Bronchial epithelial cell (primary cell): ENCODE results near the gene FER. TPM values are rescaled to one million over a fixed set of nuclear protein-coding genes. Genes with fewer than 3 reads are reported as not detected.

Experiments
- DNase-seq: peaks from one replicate; pipeline ENCODE4 v3.0.0-alpha.2; 2010; ENCODE audit warnings: low read depth
- FAIRE-seq: peaks from 2 replicates; lab custom pipeline; 2011; peaks lifted over from hg19 to GRCh38; lab: Jason Lieb, UNC
- H3K27me3 ChIP-seq: 2 replicates; pipeline ENCODE4 v1.5.1; 2011; ENCODE audit warnings: low read length; ENCODE audit not compliant: control insufficient read depth, insufficient read depth
- H3K36me3 ChIP-seq: 2 replicates; pipeline ENCODE4 v1.5.1; 2011; ENCODE audit warnings: low read length; ENCODE audit not compliant: control insufficient read depth, insufficient read depth
- H3K4me3 ChIP-seq: 2 replicates; pipeline ENCODE4 v1.5.1; 2011; ENCODE audit warnings: mild to moderate bottlenecking, low read depth, low read length, control low read depth
- total RNA-seq: library from RNA; depleted of rRNA; stranded (reverse); fragments of >200 nt; gene quantifications from 2 replicates; pipeline ENCODE4 v1.2.1, GENCODE V29; 2014
- TF ChIP-seq, protein P1 (sequence below): IDR thresholded peaks from 2 replicates; pipeline ENCODE4 v1.5.1; 2011; ENCODE audit warnings: mild to moderate bottlenecking, moderate library complexity, low read length, control low read depth, inconsistent platforms; ENCODE audit not compliant: insufficient read depth, severe bottlenecking

The FER gene
- total RNA-seq, 1 donor from 2014 or later, result 23.7 TPM

DNA sequence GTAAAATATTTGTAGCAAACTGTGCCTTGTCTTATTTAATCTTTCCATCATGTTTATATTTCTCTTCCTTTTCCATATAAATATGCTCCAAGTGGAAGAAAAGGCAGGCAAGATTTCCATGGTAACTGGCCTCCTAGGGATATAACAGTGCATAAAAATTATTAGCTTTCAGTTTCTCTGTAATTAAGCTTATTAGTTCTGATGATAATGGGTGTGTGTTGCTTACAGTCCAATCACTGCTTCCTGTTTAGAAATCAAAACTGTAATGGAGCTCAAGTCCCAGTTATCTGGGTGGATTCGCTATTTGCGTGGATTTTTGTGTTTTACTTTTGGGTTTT, 449.1 kb downstream of the FER start:
- Histone ChIP-seq H3K36me3 (no peaks in the 10 kb centered on the region), H3K4me3 (no peak overlapping the region), H3K27me3 (no peaks in the 10 kb centered on the region)
- DNase-seq (no peak), FAIRE-seq (no peak)
- TF ChIP-seq, protein P1, sequence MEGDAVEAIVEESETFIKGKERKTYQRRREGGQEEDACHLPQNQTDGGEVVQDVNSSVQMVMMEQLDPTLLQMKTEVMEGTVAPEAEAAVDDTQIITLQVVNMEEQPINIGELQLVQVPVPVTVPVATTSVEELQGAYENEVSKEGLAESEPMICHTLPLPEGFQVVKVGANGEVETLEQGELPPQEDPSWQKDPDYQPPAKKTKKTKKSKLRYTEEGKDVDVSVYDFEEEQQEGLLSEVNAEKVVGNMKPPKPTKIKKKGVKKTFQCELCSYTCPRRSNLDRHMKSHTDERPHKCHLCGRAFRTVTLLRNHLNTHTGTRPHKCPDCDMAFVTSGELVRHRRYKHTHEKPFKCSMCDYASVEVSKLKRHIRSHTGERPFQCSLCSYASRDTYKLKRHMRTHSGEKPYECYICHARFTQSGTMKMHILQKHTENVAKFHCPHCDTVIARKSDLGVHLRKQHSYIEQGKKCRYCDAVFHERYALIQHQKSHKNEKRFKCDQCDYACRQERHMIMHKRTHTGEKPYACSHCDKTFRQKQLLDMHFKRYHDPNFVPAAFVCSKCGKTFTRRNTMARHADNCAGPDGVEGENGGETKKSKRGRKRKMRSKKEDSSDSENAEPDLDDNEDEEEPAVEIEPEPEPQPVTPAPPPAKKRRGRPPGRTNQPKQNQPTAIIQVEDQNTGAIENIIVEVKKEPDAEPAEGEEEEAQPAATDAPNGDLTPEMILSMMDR, result no peak

DNA sequence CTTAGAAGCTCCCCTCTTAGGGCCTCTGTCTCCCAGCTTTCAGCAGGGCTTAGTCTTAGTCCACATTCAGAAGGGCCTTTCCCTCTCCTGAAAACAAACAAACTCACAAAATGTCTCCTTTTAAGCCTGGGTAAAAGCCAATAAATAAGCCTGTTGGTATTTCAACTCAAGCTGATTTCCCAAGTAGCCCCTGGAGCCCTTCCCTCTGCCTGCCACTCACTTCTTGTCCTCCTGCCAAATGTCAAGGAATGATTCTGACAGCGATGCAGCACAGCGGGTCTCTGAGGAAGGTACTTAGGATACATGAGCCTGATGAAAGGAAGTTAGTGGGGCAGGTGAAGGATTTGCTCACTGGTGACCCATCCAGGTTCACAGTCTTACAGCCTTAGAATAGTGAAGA, 451.6 kb downstream of the FER start:
- no peak for DNase-seq

DNA sequence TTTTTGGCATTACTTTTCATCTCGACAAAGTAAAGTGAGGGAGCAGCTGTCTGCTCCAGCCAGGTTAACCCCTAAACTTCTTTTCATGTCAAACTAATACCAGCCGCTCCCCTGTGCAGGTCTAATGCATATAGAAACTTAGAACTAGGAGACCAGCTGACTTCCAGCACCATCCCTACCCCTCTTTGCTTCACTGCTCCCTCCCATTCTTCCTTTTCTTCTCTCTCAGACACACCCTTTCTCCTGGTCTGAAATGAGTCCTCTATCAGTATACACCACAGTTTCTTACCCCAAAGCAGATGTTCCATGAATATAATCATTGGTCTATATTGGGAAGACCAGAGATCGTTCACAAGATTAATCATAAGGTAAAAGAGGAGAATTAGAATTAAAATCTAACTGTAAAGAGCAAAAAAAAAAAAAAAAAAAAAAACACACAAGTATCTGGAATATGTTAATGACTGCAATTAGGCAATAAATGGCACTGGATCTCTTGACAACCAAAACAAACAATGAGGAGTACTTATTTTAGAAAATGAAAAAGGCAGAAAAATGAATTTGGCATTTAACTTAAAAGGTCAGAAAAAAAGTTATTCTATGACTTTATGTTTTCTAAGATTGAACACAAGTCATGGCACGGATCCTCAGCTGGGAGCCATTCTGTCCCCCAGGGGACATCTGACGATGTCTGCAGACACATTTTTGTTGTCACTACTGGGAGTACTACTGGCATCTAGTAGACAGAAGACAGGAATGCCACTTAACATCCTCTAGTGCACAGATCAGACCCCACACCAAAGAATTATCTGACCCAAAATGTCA, 452.3 kb downstream of the FER start:
- DNase-seq, result no peak
- H3K4me3 ChIP-seq, result no peak overlapping the region
- no peaks in the 10 kb centered on the region for H3K27me3 ChIP-seq
- TF ChIP-seq, protein P1, result no peak
- FAIRE-seq, result no peak
- H3K36me3 ChIP-seq, result no peaks in the 10 kb centered on the region

More for the DNA sequence above, 451.6 kb downstream of the FER start:
- H3K36me3 ChIP-seq, result no peaks in the 10 kb centered on the region
- no peaks in the 10 kb centered on the region for H3K27me3 ChIP-seq
- no peak overlapping the region for H3K4me3 ChIP-seq
- FAIRE-seq, result peak; percentile 72
- TF ChIP-seq, protein P1, result no peak

DNA sequence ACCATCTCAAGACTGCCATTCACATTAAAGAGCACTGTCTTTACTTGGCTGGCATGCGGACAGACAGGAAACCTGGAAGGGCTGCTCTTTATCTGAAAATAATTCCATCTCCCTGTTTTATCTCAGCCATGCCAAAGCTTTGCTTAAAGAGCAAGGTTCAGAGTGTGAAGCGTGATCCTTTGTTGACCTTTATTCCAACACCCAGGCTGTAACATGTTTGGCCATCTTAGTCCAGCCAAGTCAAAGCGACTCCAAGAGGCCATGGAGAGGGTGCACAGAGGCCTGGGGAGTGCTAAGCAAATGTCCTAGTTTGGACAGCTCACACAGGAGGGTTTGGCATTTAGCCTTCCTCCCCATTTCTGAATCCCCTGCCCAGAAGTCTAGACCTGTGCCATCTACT, 467.3 kb downstream of the FER start:
- Histone ChIP-seq H3K36me3 (no peaks in the 10 kb centered on the region), H3K4me3 (no peak overlapping the region), H3K27me3 (no peaks in the 10 kb centered on the region)
- FAIRE-seq, result peak; percentile 73
- TF ChIP-seq, protein P1, result no peak
- no peak for DNase-seq

DNA sequence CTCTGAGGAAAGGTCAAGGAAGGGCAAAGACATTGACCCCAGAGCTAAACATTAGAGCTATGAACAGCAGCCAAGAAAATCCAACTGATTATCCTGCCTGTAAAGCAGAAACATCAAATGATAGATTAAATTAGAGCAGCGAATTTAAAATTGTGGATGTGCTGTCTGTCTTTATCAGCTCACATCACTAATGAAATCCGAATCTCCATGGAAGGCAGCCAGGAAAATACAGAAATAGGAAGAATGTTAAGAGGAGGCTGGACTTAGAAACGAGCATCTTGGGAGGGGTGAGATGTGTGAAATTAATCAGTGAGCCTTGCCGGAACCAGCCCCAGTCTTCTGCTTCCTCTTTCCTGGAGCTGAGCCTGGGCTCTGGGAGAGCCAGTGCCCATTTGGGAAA, 471.1 kb downstream of the FER start:
- DNase-seq, result no peak
- FAIRE-seq, result no peak
- Histone ChIP-seq H3K27me3 (no peaks in the 10 kb centered on the region), H3K36me3 (no peaks in the 10 kb centered on the region), H3K4me3 (no peak overlapping the region)
- TF ChIP-seq, protein P1, result no peak

DNA sequence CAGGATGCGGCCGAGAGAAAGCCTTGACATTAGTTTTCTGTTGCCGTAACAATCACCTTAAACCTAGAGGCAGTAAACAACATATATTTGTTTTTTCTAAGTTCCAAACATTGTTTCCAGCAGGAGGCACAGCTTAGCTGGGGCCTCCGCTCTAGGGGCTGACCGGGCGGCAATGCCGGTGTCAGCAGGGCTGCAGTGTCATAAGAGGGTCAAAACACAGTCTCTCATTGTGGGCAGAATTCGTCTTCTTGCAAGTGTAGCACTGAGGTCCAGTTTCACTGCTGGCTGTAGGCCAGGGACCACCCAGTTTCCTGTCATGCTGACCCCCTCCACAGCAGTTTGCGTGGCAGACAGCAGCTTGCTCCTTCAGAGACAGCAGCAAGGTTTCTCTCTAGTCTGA, 475.8 kb downstream of the FER start:
- DNase-seq (no peak), FAIRE-seq (no peak)
- TF ChIP-seq, protein P1, result no peak
- no peaks in the 10 kb centered on the region for H3K27me3 ChIP-seq
- H3K36me3 ChIP-seq, result no peaks in the 10 kb centered on the region
- no peak overlapping the region for H3K4me3 ChIP-seq
